Thymus (tissue), 11 donors: Measurements from ENCODE around the gene PERCC1. TPM values are rescaled to one million over a fixed set of nuclear protein-coding genes. Genes with fewer than 3 reads are reported as not detected.

ENCODE experiments used
- DNase-seq, 9 donors: peaks; one replicate each; pipeline ENCODE4 v3.0.0-alpha.2; 2013; ENCODE audit warnings: low spot score in 9 of 9, low read depth in 6 of 9, missing footprints in 1 of 9
- H3K27ac ChIP-seq, 2 donors: one replicate each; pipeline ENCODE4 v1.5.1; 2013; ENCODE audit warnings: control low read depth in 1 of 2, low read depth in 1 of 2, low read length in 1 of 2, mild to moderate bottlenecking in 1 of 2, moderate library complexity in 1 of 2
- H3K27me3 ChIP-seq, 2 donors: one replicate each; pipeline ENCODE4 v1.5.1; 2013; ENCODE audit warnings: low read length in 1 of 2; ENCODE audit not compliant: control insufficient read depth in 2 of 2, insufficient read depth in 1 of 2
- H3K36me3 ChIP-seq, 2 donors: one replicate each; pipeline ENCODE4 v1.5.1; 2013; ENCODE audit warnings: low read length in 1 of 2, mild to moderate bottlenecking in 1 of 2, moderate library complexity in 1 of 2; ENCODE audit not compliant: control insufficient read depth in 2 of 2, insufficient read depth in 2 of 2
- H3K4me1 ChIP-seq, 2 donors: one replicate each; pipeline ENCODE4 v1.5.1; 2013; ENCODE audit warnings: low read length in 2 of 2; ENCODE audit not compliant: control insufficient read depth in 2 of 2, insufficient read depth in 2 of 2
- H3K4me3 ChIP-seq, 2 donors: one replicate each; pipeline ENCODE4 v1.5.1; 2013; ENCODE audit warnings: low read length in 2 of 2, control low read depth in 1 of 2, mild to moderate bottlenecking in 1 of 2
- H3K9me3 ChIP-seq, 2 donors: one replicate each; pipeline ENCODE4 v1.5.1; 2013; ENCODE audit warnings: low read length in 1 of 2, mild to moderate bottlenecking in 1 of 2; ENCODE audit not compliant: control insufficient read depth in 2 of 2, insufficient read depth in 1 of 2
- WGBS: extraction: QIAGEN DNeasy Blood & Tissue Kit; methylation state at CpG from one replicate; pipeline ENCODE4 v1.1.7; 2013; 5-methylcytosine and 5-hydroxymethylcytosine counted together
- polyA plus RNA-seq: library from polyadenylated mRNA; stranded (reverse); fragments of 200-250 nt; gene quantifications from one replicate; pipeline ENCODE4 v1.2.3, GENCODE V29; 2013
- total RNA-seq: library from RNA; stranded (reverse); fragments of 120-200 nt; gene quantifications from one replicate; pipeline ENCODE4 v1.2.4, GENCODE V29; 2013
- donor health status: healthy.

Gene PERCC1
- total and polyA plus RNA-seq, 2 donors = 0.07 TPM; not detected in 1

GRCh38 chr16:1458336-1458976 is 27.6 kb downstream of the PERCC1 start:
- no peaks in the 10 kb centered on the region for H3K9me3 ChIP-seq
- no peak overlapping the region for H3K27ac ChIP-seq
- no peak for DNase-seq
- peaks cover 53 to 76% of the 10 kb centered on the region in 2 donors for H3K36me3 ChIP-seq
- no peaks in the 10 kb centered on the region for H3K4me1 ChIP-seq
- no peaks in the 10 kb centered on the region for H3K27me3 ChIP-seq
- 95% methylated on average over 26 of the region's 26 CpGs for WGBS
- no peak overlapping the region for H3K4me3 ChIP-seq

GRCh38 chr16:1458977-1459341 is 28.1 kb downstream of the PERCC1 start:
- 82% methylated on average over 14 of the region's 14 CpGs for WGBS
- no peak overlapping the region for H3K27ac ChIP-seq
- peaks cover 51 to 72% of the 10 kb centered on the region in 2 donors for H3K36me3 ChIP-seq
- DNase-seq = no peak
- H3K4me1 ChIP-seq = no peaks in the 10 kb centered on the region
- no peaks in the 10 kb centered on the region for H3K9me3 ChIP-seq
- no peak overlapping the region for H3K4me3 ChIP-seq
- no peaks in the 10 kb centered on the region for H3K27me3 ChIP-seq

GRCh38 chr16:1459967-1460366 is 29.1 kb downstream of the PERCC1 start:
- no peaks in the 10 kb centered on the region for H3K27me3 ChIP-seq
- H3K9me3 ChIP-seq = no peaks in the 10 kb centered on the region
- 93% methylated on average over 10 of the region's 10 CpGs for WGBS
- no peak for DNase-seq
- H3K4me3 ChIP-seq = no peak overlapping the region
- no peaks in the 10 kb centered on the region for H3K4me1 ChIP-seq
- peaks cover 44 to 70% of the 10 kb centered on the region in 2 donors for H3K36me3 ChIP-seq
- H3K27ac ChIP-seq = no peak overlapping the region

- Histone ChIP-seq H3K4me3 (no peak overlapping the region), H3K9me3 (no peaks in the 10 kb centered on the region), H3K27me3 (no peaks in the 10 kb centered on the region), H3K4me1 (no peaks in the 10 kb centered on the region), H3K36me3 (peaks cover 37 to 65% of the 10 kb centered on the region in 2 donors), H3K27ac (no peak overlapping the region)
- DNase-seq = no peak
- 99% methylated on average over 30 of the region's 30 CpGs for WGBS
Measured at GRCh38 chr16:1460602-1461138, 29.8 kb downstream of the PERCC1 start.

- Histone ChIP-seq H3K27ac (no peak overlapping the region), H3K9me3 (no peaks in the 10 kb centered on the region), H3K4me3 (no peak overlapping the region), H3K27me3 (no peaks in the 10 kb centered on the region), H3K4me1 (no peaks in the 10 kb centered on the region), H3K36me3 (peaks cover 32 to 60% of the 10 kb centered on the region in 2 donors)
- WGBS = 98% methylated on average over 24 of the region's 24 CpGs
- DNase-seq = no peak
Measured at GRCh38 chr16:1461146-1461545, 30.3 kb downstream of the PERCC1 start.

- no peak overlapping the region for H3K27ac ChIP-seq
- H3K36me3 ChIP-seq = peaks cover 15 to 35% of the 10 kb centered on the region in 2 donors
- H3K9me3 ChIP-seq = no peaks in the 10 kb centered on the region
- H3K4me1 ChIP-seq = no peaks in the 10 kb centered on the region
- H3K27me3 ChIP-seq = no peaks in the 10 kb centered on the region
- H3K4me3 ChIP-seq = no peak overlapping the region
- WGBS = 97% methylated on average over 41 of the region's 41 CpGs
- DNase-seq = no peak
Measured at GRCh38 chr16:1464196-1464893, 33.5 kb downstream of the PERCC1 start.

GRCh38 chr16:1464894-1465566 is 34.2 kb downstream of the PERCC1 start:
- no peak overlapping the region for H3K27ac ChIP-seq
- no peaks in the 10 kb centered on the region for H3K4me1 ChIP-seq
- WGBS = 97% methylated on average over 33 of the region's 33 CpGs
- H3K36me3 ChIP-seq = peaks cover 13 to 32% of the 10 kb centered on the region in 2 donors
- H3K4me3 ChIP-seq = no peak overlapping the region
- H3K9me3 ChIP-seq = no peaks in the 10 kb centered on the region
- DNase-seq = no peak
- no peaks in the 10 kb centered on the region for H3K27me3 ChIP-seq

- Histone ChIP-seq H3K4me1 (no peaks in the 10 kb centered on the region), H3K27ac (no peak overlapping the region), H3K36me3 (peaks cover 8 to 27% of the 10 kb centered on the region in 2 donors), H3K27me3 (no peaks in the 10 kb centered on the region), H3K4me3 (no peak overlapping the region), H3K9me3 (no peaks in the 10 kb centered on the region)
- no peak for DNase-seq
- WGBS = 99% methylated on average over 13 of the region's 13 CpGs
Measured at GRCh38 chr16:1465567-1465915, 34.7 kb downstream of the PERCC1 start.

- H3K4me1 ChIP-seq = peaks cover 0 to 2% of the 10 kb centered on the region in 2 donors
- H3K9me3 ChIP-seq = no peaks in the 10 kb centered on the region
- 97% methylated on average over 24 of the region's 24 CpGs for WGBS
- peaks cover 3 to 22% of the 10 kb centered on the region in 2 donors for H3K36me3 ChIP-seq
- DNase-seq = no peak
- no peak overlapping the region for H3K27ac ChIP-seq
- no peaks in the 10 kb centered on the region for H3K27me3 ChIP-seq
- no peak overlapping the region for H3K4me3 ChIP-seq
Measured at GRCh38 chr16:1466054-1466453, 35.2 kb downstream of the PERCC1 start.
